ENCODE results near the gene HSD17B13.

HSD17B13 gene

GRCh38 chr4:87266986-87267385 is 55.7 kb downstream of the HSD17B13 start:
- no peak for DNase-seq (ENCODE audit: low spot score)

GRCh38 chr4:87262886-87263285 is 59.8 kb downstream of the HSD17B13 start:
- DNase-seq (ENCODE audit: low spot score), result no peak

GRCh38 chr4:87260477-87260876 is 62.2 kb downstream of the HSD17B13 start:
- DNase-seq (ENCODE audit: low spot score), result no peak

GRCh38 chr4:87258677-87259076 is 64.0 kb downstream of the HSD17B13 start:
- no peak for DNase-seq (ENCODE audit: low spot score)

GRCh38 chr4:87257523-87257922 is 65.2 kb downstream of the HSD17B13 start:
- DNase-seq (ENCODE audit: low spot score), result no peak

- no peak for DNase-seq (ENCODE audit: low spot score)
Observed at GRCh38 chr4:87255755-87256154, 66.9 kb downstream of the HSD17B13 start.
